Measurements from ENCODE around the gene EZH1.

GRCh38 chr17:42778570-42778969 is 33.7 kb upstream of the EZH1 start:
- TF ChIP-seq CTCF (conservative IDR thresholded peaks at IDR 0.05) (no peak), EZH2 (IDR thresholded peaks at IDR 0.05; ENCODE audit: low read depth) (no peak)

Data from PC-9 (cell line).